ENCODE measurements around the gene MARCHF11.

MARCHF11 gene

DNA sequence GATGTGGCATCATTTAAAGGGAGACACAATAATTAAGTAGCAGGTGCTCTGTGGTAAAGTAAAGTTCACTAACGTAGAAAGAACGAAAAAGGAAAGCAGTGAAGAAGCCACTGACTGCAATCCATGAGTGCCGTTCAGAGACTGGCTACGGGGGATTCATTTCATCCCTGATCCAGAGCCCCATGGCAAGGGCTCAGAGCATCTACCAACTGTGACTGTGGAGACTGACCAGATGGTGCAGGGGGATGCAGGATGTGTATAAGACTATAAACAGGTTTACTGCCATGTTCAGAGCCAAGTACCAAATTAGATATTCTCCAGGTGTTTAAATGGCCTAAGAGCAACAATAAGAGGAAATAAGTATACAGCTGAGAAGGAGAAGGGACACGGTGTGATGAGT lies 47.7 kb downstream of the MARCHF11 start:
- no peak for DNase-seq

DNA sequence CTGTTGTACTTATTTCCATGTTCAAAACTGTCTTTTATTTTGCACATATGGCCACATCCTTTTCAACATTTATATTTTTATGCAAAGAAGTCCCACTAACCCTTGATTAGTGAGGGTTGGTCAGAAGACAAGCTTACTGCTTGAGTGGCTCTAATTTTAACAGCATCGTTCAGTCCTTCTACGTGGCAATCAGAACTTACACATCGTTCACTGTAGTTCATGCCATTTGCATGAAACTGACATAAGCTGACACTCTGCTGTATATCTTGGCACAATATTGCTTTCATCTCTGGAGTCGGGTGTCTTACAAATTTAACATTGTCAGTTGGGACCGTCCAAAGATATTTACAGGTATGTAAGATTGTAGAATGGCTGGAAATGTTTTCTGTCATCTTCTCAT lies 50.6 kb downstream of the MARCHF11 start:
- DNase-seq: no peak

DNA sequence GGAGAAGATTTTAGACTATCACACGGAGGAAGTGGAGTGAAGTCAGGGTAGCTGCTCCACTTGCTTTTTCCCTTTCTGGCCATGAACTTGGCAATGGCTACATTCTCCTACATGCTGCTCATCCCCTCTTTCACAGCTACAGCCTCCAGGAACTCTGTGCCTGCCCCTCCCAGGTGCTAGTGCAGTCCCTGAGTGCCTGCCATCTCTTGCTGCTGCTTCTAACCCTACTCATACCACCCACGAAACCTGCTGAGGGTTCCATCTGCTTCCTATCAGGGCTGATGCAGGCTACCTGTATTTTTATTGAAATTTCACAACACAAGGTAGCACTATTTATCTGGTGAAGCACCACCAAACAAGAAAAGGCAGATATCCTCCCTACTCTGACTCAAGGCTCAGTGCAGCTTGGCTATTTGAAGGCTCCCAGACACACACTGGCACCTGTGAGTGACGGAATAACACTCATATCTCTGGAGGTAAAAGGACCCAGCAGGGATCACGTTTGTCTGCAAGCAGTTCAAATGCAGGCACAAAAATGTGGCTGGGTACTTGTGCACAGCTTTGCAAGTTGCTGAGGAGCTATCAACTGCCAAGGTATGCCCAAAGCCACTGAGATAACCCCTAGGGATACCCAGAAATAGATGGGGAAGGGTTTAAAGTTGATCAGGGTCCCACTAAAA lies 51.6 kb downstream of the MARCHF11 start:
- no peak for DNase-seq

GRCh38 chr5:16120579-16120978 lies 59.0 kb downstream of the MARCHF11 start:
- no peak for DNase-seq

DNA sequence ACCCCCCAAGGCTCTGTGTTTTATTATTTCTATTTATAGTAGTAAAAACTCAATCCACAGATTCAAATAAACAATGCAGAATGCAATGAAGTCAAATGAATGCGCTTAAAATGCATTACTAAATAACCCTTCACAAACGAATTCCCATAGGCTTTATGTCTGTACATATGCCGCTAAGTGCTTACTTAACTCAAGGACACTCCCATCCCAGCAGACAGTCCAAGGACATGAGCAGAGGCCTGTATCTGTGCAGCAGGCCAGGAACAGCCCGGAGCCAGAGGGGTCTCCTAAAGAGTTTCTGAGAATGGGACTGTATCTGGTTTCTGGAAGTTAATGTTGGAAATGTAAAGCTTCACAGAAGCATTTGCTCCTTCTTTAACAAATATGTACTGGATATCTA lies 59.8 kb downstream of the MARCHF11 start:
- DNase-seq: no peak

DNA sequence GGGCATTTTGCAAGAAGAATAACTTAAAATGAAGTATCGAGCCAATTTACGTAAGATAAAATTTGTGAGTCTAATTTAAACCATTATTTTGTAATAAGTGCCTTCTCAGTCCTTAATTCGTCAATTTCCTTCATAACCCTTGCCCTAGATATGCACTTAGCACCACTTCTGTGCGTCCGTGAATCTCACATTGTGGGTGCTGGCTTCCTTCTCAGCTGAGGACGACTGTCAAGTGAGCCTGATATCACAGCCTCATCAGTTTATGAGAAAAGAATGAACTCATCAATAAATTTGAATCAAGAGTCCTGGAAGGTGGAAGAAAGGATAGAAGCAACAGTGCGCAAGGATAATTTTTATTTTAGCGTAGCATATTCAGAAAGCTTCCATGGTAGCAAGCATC lies 64.5 kb downstream of the MARCHF11 start:
- no peak for DNase-seq

GRCh38 chr5:16108418-16108817 lies 71.2 kb downstream of the MARCHF11 start:
- DNase-seq: no peak

- DNase-seq: no peak
Measured at GRCh38 chr5:16104961-16105360, 74.6 kb downstream of the MARCHF11 start.

- DNase-seq: no peak
Measured at GRCh38 chr5:16095612-16096011, 84.0 kb downstream of the MARCHF11 start.

DNA sequence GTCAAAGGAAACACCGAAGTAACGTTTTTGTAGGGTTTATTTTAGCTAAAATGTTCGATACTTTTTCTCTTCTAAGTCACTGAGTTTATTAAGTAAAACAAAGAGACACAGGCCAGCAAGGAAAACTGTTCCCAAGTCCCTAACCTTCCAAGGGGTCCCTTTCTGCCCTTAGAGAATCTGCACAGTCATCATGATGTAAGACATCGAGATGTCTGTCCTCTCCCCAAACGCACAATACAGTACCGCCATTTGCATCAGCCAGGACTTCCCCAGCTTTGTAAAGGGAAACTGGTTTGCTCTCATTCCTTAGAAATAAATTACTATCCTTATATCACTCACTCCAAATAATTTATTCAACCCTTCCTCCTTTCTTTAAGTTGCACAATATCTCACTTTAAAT lies 89.3 kb downstream of the MARCHF11 start:
- DNase-seq: no peak

DNA sequence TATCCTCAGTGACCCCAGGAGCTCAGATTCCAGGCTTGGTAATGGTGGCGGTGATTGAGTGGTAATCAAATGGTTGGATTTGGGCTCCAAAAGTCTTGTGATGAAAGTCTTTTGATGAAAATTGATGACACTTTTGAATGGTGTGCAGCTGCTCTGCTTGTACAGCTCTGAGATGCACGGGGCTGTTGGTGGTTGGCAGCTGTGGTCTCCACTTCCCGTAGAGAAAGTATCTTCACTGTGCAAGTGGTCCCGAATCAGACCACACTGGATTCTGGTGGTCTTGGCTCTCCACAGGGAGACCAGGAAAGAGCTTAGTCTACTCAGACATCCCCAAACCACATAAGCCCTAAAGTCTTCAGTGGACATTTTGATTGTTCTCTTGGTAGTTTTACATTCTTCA lies 96.6 kb downstream of the MARCHF11 start:
- DNase-seq: no peak

GRCh38 chr5:16082053-16082452 lies 97.5 kb downstream of the MARCHF11 start:
- DNase-seq: no peak

GRCh38 chr5:16081376-16081955 lies 98.1 kb downstream of the MARCHF11 start:
- no peak for DNase-seq

DNA sequence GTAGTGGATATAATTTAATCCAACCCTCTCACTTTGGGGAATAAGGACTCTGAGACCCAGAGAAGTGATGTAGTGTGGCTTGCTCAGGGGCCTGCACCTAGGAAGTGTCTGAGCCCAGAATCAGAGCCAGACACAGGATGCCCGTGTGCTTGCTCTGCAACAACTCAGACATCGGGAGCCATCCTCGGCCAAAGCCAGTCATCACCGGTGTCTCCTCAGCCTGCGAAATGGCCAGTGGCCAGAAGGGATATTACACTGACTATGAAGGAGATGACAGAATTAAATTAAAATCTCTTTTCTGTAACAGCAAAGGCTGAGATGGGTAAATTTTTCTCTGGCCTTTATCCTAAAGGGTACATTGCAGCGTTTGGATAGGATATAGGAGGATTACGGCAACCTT lies 102.9 kb downstream of the MARCHF11 start:
- DNase-seq: no peak

- DNase-seq: no peak
Measured at GRCh38 chr5:16074358-16074757, 105.2 kb downstream of the MARCHF11 start.

DNA sequence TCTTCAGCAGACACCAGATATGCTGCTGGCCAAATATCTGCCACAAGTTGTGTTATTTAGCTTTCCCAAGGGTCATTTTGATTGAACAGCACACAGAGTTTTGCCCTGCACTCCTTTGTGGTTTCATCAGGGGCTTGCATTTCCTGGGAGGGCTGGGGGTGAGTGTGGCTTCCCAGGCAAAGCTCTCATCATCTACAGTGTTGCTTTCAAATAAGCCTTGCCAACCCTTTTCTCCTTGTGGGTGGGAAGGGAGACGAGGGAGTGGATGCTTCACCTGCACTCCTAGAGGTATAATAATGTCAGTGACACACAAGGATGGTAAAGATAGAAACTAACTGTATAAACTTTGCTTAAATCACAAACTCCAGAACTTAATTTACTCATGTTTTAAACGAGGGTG lies 107.0 kb downstream of the MARCHF11 start:
- DNase-seq: no peak

DNA sequence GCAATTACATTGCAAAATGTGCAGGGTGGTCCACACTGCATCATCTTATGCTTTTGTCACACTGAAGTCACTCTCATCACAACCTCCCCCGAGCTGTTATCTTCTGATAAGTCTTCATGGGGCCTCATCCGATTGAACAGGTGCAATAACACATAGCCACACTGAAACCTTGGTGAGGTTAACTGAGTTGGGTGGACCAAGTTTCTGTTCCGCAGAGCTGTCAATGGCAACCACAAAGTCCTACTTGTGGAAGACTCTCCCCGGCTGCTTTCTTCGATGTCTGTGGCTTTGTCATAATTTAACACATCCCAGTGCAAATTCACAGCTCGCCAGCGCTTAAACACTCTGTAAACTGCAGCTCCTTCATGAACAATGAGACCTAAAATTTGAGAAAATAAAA lies 112.2 kb downstream of the MARCHF11 start:
- DNase-seq: no peak

DNA sequence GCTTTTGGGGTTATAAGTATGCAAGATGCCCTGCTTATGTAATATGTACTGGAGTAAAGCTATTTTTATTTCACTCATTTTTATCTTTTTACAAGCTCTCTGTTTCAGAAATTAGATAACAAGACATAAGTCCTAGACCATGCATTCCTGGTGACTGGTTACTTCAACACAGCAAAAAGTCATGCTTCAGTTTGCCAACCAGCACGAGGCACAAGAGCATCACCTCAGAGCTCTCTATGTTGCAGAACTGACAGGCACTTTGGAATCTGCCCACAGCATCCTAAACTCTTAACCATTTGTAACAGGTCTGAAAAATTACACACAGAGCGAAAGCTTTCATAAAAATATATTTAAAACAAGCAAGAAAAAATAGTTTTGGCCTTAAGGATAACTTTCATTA lies 112.8 kb downstream of the MARCHF11 start:
- DNase-seq: no peak

DNA sequence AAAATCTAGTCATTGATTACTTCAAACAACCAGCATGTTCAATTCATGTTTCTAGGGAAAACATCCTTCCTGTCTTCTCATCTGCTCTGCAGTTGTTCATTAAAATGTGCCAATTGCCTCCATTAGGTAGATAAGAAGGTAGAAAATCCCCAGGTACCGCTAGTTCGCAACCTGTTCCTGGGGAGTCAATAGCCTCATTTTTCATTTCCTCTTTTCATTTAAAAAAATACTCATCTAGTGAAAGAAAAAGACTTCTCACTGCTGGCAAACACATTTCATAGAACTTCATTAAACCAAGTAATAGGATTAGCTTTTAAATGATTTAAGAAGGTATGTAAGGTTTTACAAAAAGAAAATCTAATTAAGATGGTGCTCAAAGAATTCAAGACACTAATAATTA lies 113.3 kb downstream of the MARCHF11 start:
- no peak for DNase-seq

GRCh38 chr5:16065831-16066230 lies 113.8 kb downstream of the MARCHF11 start:
- DNase-seq: no peak

- no peak for DNase-seq
Measured at GRCh38 chr5:16064135-16064893, 115.3 kb downstream of the MARCHF11 start.

- DNase-seq: no peak
Measured at GRCh38 chr5:16061163-16061562, 118.4 kb downstream of the MARCHF11 start.

DNA sequence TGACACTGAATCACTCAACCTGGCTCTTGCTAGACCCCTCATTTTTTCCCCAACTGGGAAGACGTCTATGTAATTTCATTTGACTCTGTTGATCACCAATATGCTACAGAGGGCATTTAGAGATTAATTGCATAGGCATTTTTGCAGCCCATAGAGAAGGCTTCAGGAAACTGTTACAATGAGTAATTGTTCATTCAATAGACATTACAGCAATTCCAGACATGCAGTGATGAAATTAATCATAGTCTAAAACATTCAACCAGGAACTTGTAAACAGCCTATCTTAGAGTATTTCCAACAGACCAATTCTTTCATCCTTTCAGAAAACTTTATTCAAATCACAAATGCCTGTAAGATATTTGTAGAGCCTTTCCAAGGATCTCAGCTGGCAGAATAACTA lies 122.3 kb downstream of the MARCHF11 start:
- no peak for DNase-seq

DNA sequence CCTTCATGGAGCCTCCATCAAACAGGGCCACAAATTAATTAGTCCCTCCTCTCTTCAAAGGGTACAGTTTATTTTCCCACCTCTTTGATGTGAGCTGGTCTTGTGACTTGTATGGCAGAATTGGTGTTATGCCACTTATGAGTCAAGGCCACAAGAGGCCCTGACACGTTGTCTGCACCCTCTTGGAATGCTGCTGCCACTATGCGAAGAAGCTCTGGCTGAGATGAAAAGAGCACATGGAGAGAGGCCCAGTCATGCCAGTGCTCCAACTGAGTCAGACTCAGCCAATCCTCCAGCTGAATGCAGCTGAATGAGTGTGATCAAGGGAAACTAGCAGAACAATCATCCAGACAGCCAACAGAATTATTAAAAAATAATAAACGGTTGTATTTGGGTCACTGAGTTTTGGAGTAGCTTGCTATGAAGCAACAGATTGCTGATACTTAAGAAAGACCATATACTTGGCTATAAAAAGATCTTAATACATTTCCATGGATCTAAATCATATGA lies 128.3 kb downstream of the MARCHF11 start:
- no peak for DNase-seq

All from hematopoietic multipotent progenitor cell treated with erythropoietin and hydrocortisone succinate and interleukin-3 and kit ligand, for 4 days (in vitro differentiated cells).